Muscle of leg (tissue), 11 donors: ENCODE data around the gene PDZD11. TPM values are rescaled to one million over a fixed set of nuclear protein-coding genes. Genes with fewer than 3 reads are reported as not detected.
A peak's percentile ranks its signal among the peaks of the same experiment; 100 is the strongest.
"Not testable (repeated sequence)": the region's sequence is repeated elsewhere in the genome, so short reads cannot be mapped to it uniquely, and the experiment has no call there.

Experiments
- DNase-seq: peaks from one replicate; pipeline ENCODE4 v3.0.0; 2013
- H3K27ac ChIP-seq: one replicate; pipeline ENCODE4 v1.5.1; 2013; ENCODE audit warnings: mild to moderate bottlenecking, low read length, control low read depth
- H3K27me3 ChIP-seq: one replicate; pipeline ENCODE4 v1.6.1; 2013; ENCODE audit warnings: low read length; ENCODE audit not compliant: control insufficient read depth, insufficient read depth
- H3K36me3 ChIP-seq: one replicate; pipeline ENCODE4 v1.6.1; 2013; ENCODE audit warnings: low read length; ENCODE audit not compliant: control insufficient read depth, insufficient read depth
- H3K4me1 ChIP-seq: one replicate; pipeline ENCODE4 v1.6.1; 2013; ENCODE audit warnings: low read length; ENCODE audit not compliant: control insufficient read depth, insufficient read depth
- H3K4me3 ChIP-seq: one replicate; pipeline ENCODE4 v1.5.1; 2013; ENCODE audit warnings: low read length, control low read depth
- H3K9me3 ChIP-seq: replicated peaks from 2 replicates; pipeline ENCODE4 v1.6.1; 2013; ENCODE audit warnings: low read depth, low read length; ENCODE audit not compliant: control insufficient read depth
- WGBS: methylation state at CpG from one replicate; pipeline ENCODE4 v1.1.5; 2013; ENCODE audit warnings: missing lambda C conversion rate; ENCODE audit not compliant: insufficient coverage; 5-methylcytosine and 5-hydroxymethylcytosine counted together
- polyA plus RNA-seq, 8 donors: library from polyadenylated mRNA; unstranded; fragments of 120-200 nt; gene quantifications; one replicate each; pipeline versions ENCODE4 v1.2.1 to v1.2.3, GENCODE V29; 2013; ENCODE audit warnings: inconsistent platforms in 1 of 8, low replicate concordance in 1 of 8; ENCODE audit not compliant: insufficient read length in 8 of 8, insufficient read depth in 1 of 8
- total RNA-seq: library from RNA; stranded (reverse); fragments of 120-200 nt; gene quantifications from one replicate; pipeline ENCODE4 v1.2.4, GENCODE V29; 2013

Gene PDZD11
- total and polyA plus RNA-seq, 9 donors, result 30.7 to 46.6 (median 39.9) TPM

DNA sequence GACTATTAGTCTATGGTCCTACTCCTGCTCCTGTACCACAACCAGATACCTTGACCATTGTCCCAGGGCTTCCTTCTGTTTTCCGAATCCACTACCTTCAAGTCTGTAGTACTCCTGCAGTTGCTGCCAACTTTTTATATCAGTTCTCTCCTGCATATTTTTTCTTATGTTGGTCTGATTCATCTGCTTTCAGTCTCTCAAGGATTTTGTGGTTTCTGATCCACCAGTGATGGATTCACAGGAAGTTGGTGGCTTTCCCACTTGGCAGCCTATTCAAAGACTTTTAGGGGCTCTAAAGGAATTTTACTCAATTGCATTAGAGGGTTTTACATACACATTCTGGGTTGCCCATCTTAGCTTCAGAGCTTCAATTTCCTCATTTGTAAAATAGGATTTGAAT is 23.8 kb upstream of the PDZD11 start:
- Histone ChIP-seq H3K4me3 (no peak overlapping the region), H3K27me3 (no peaks in the 10 kb centered on the region), H3K36me3 (no peaks in the 10 kb centered on the region), H3K9me3 (no peaks in the 10 kb centered on the region), H3K27ac (no peak overlapping the region), H3K4me1 (no peaks in the 10 kb centered on the region)
- WGBS, result no CpG with 5 or more reads among the region's 1 CpG
- DNase-seq, result no peak

DNA sequence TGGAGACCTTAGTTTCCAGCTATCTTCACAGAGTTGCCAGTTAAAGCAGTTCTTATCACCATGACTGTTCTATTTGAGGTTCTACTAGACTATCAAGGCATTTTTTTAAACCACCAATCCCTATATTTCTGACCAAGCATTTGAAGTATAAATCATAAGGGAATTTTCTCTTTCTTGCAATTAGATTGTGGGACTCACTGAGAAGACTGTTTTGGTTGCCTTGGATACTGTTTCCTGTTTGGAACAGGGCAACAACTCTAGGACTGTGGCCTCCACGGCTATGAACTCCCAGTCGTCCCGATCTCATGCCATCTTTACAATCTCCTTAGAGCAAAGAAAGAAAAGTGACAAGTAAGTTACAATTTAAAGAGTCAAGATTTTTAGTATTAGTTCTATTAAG is 12.0 kb upstream of the PDZD11 start:
- H3K27ac ChIP-seq, result no peak overlapping the region
- peak; percentile 25 for DNase-seq
- no peaks in the 10 kb centered on the region for H3K4me1 ChIP-seq

DNA sequence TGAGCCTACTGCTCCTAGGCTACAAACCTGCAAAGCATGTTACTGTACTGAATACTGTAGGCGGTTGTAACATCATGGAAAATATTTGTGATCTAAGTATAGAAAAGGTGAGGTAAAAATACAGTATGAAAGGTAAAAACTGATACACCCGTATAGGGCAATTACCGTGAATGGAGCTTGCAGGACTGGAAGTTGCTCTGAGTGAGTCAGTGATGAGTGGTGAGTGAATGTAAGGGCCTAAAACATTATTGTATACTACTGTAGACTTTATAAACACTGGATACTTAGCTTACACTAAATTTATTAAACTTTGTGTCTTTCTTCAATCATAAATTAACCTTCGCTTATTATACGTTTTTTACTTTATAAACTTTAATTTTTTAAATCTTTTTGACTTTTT is 3.9 kb upstream of the PDZD11 start:
- no peak for DNase-seq
- Histone ChIP-seq H3K4me1 (peaks cover 5% of the 10 kb centered on the region), H3K36me3 (no peaks in the 10 kb centered on the region), H3K9me3 (no peaks in the 10 kb centered on the region), H3K27ac (no peak overlapping the region), H3K27me3 (peaks cover 10% of the 10 kb centered on the region), H3K4me3 (no peak overlapping the region)
- WGBS, result no CpG with 5 or more reads among the region's 5 CpGs

More for the DNA sequence above, 12.0 kb upstream of the PDZD11 start:
- Histone ChIP-seq H3K4me3 (no peak overlapping the region), H3K36me3 (no peaks in the 10 kb centered on the region), H3K9me3 (no peaks in the 10 kb centered on the region), H3K27me3 (peaks cover 4% of the 10 kb centered on the region)
- 83% methylated on average over 1 of the region's 3 CpGs for WGBS

DNA sequence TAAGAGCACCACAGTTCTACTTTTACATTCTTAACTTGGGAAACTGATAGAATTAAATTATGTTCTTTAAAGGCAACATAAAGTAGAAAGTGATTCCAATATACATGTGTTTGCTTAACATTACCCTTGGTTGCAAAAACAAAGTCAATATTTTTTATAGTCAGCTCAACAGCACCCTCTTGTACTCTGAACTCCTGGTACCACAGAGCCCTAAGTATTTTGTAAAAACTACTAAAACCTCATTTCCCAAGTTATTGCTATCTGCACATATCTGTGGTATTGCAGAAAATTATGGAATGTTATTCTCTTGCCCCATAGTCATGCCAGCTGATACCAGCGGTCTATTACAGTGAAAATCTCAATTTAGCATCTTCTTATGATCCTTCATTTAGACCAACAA is 3.1 kb upstream of the PDZD11 start:
- WGBS, result no CpG with 5 or more reads among the region's 1 CpG
- no peak for DNase-seq
- H3K27ac ChIP-seq, result no peak overlapping the region

DNA sequence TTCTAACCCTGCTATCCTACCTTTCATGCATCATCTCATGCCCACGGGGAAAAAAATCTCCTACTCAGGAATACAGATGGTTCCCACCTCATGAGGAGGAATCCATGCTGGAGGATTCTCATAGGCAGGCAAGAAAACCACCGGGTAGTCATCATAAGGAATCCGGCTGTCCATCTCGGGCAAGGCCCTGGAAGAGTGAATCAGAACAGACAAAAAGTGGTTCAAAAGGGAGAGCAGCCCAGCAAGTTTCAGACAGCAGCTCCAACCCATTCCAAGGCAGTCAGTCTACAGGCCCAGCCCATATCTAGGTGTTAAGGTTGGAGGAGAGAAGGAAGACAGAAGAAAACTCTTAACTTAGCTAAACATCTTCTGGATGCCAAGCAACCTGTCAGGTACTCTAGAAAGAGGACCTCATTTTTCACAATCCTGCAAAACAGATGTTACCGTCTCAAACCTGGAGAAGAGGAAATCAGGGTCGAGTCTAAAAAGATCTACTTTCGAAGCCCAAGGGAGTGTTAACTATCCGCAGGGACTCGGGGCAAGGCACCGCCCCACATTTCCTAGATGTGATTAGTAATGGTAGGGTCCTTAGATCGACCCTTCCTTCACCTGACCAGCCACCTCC is 447 bp downstream of the PDZD11 start:
- H3K27ac ChIP-seq, result peak overlapping the region; percentile 67
- 67% methylated on average over 4 of the region's 11 CpGs for WGBS

More for the DNA sequence above, 3.1 kb upstream of the PDZD11 start:
- Histone ChIP-seq H3K4me1 (peaks cover 5% of the 10 kb centered on the region), H3K27me3 (peaks cover 6% of the 10 kb centered on the region), H3K36me3 (peaks cover 3% of the 10 kb centered on the region), H3K9me3 (no peaks in the 10 kb centered on the region), H3K4me3 (no peak overlapping the region)

DNA sequence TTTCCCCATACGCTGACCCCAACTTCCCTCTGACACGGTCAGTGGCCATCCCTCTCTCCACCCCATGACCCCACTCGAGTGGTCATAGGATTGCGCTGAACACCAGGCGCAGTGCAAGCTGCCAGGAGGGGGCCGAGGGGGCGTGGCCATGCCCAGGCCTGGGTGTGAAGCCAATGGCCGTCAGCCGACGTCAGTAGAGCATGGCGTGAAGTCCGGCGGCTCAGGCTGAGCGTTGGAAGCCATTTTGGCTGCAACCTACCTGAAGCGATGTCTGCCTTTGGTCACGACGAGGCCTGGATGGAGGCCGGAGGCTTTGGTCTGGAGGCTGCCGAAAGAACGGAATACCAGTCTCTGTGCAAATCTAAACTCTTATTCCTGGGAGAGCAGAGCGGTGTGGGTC is 7.8 kb downstream of the PDZD11 start, which contains the start of gene RAB41:
Gene RAB41 (plus strand): TSS at position 222 of the 400 bp plus-strand sequence. CDS start 46 bp downstream, at position 268.
- Histone ChIP-seq H3K4me3 (no peak within 1 kb of the TSS), H3K4me1 (no peaks in the 10 kb centered on the region), H3K9me3 (no peaks in the 10 kb centered on the region), H3K27ac (no peak within 1 kb of the TSS), H3K27me3 (peaks cover 5% of the 10 kb centered on the region), H3K36me3 (peaks cover 2% of the 10 kb centered on the region)
- 91% methylated on average over 18 of the region's 21 CpGs for WGBS
- DNase-seq, result no peak

More for the DNA sequence above, 447 bp downstream of the PDZD11 start:
- H3K4me1 ChIP-seq, result peaks cover 5% of the 10 kb centered on the region
- H3K27me3 ChIP-seq, result peaks cover 9% of the 10 kb centered on the region
- H3K4me3 ChIP-seq, result peak overlapping the region; percentile 75
- peaks cover 8% of the 10 kb centered on the region for H3K36me3 ChIP-seq
- H3K9me3 ChIP-seq, result no peaks in the 10 kb centered on the region
- DNase-seq, result no peak

DNA sequence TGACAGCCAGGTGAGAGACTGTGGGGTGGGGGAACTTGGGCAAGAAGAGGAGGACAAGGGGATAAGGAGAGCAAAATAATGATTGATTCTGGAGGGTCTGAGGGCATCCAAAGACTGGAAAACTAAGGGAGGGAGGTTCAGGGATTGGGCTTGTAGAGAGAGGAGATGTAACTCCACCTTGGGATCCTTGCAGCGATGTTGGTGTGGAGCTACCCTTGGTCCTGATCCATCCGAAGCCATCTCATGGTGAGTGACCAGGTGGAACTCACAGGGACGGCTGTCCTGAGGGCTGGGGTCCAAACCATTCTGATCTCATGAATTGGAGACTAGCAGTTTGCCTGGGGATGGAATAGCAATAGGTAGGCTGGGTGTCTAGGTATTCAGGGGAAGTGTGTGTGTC is 9.2 kb downstream of the PDZD11 start:
- Histone ChIP-seq H3K27me3 (peaks cover 5% of the 10 kb centered on the region), H3K27ac (no peak overlapping the region), H3K36me3 (peaks cover 2% of the 10 kb centered on the region), H3K4me3 (no peak overlapping the region), H3K9me3 (no peaks in the 10 kb centered on the region), H3K4me1 (no peaks in the 10 kb centered on the region)
- DNase-seq, result no peak
- 69% methylated on average over 3 of the region's 3 CpGs for WGBS

DNA sequence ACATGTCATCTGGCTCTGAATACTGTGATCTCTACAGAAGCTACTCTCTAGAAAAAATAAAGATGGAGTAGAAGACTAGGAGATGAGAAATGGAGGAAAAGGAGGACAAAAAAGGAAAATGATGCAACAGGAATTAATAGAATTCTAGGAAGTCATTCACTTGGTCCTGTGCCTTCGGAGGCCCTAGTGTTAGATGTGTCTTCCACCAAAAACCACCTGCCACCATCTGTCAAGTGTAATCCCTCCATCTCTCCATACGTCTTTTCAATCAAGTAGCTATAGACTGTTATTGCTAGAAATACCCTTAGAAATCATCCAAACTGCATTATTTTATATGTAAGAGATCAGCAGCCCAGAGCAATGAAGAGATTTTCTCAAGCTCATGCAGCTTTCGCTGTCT is 10.6 kb downstream of the PDZD11 start:
- no peaks in the 10 kb centered on the region for H3K9me3 ChIP-seq
- no peaks in the 10 kb centered on the region for H3K4me1 ChIP-seq
- peaks cover 3% of the 10 kb centered on the region for H3K27me3 ChIP-seq

DNA sequence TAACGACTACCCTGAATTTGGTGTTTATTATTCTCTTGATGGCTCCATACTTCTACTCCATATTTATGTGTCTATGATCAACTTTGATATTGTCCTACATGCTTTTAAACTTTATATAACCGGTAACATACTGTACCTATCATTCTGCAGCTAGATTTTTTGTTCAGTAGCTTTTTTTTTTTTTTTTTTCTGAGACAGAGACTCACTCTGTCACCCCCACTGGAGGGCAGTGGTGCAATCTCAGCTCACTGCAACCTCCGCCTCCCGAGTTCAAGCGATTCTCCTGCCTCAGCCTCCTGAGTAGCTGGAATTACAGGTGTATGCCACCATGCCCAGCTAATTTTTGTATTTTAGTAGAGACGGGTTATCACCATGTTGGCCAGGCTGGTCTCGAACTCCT is 15.7 kb downstream of the PDZD11 start:
- H3K27me3 ChIP-seq, H3K4me3 ChIP-seq, H3K9me3 ChIP-seq, H3K27ac ChIP-seq, H3K36me3 ChIP-seq, DNase-seq, H3K4me1 ChIP-seq: not testable (repeated sequence)
- 76% methylated on average over 5 of the region's 7 CpGs for WGBS

More for the DNA sequence above, 10.6 kb downstream of the PDZD11 start:
- no CpG with 5 or more reads among the region's 3 CpGs for WGBS
- Histone ChIP-seq H3K36me3 (no peaks in the 10 kb centered on the region), H3K27ac (no peak overlapping the region), H3K4me3 (no peak overlapping the region)
- no peak for DNase-seq

DNA sequence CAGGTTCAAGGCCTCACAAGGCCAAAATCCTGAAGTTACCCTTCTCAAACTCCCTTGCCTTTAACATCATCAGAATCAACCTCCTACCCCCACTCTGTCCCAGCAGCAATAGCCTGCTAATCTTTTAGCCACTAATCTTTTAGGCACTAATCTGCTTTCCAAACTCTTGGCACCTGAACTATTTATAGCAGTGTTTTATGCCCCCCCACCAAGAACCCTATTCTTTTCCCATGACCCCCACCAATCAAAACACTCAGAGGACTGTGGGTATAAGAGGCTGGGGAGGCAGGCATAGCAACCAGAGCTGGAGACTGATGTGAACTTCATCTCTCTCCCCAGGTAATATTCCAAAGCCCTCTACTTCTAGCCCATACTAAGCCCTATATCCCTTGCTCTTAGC is 21.7 kb downstream of the PDZD11 start, which contains the start of gene ARR3:
Gene ARR3 (plus strand): TSS at position 301 of the 400 bp plus-strand sequence. CDS start 1,052 bp downstream, outside the sequence.
- H3K27me3 ChIP-seq, result peaks cover 5% of the 10 kb centered on the region
- no peak within 1 kb of the TSS for H3K27ac ChIP-seq

More for the DNA sequence above, 21.7 kb downstream of the PDZD11 start, which contains the start of gene ARR3:
- no peaks in the 10 kb centered on the region for H3K36me3 ChIP-seq
- no peak within 1 kb of the TSS for H3K4me3 ChIP-seq
- H3K9me3 ChIP-seq, result no peaks in the 10 kb centered on the region
- no peaks in the 10 kb centered on the region for H3K4me1 ChIP-seq
- no peak for DNase-seq
